Fibroblast of lung (primary cell): ENCODE results near the gene FAM217A. TPM values are rescaled to one million over a fixed set of nuclear protein-coding genes. Genes with fewer than 3 reads are reported as not detected.

Experiments
- DNase-seq, 2 donors: peaks; one replicate each; pipeline versions ENCODE4 v3.0.0 to v3.0.0-alpha.2; 2010; ENCODE audit warnings: low read depth in 2 of 2
- H2AFZ ChIP-seq: 2 replicates; pipeline ENCODE4 v1.5.1; 2012; ENCODE audit warnings: low read length, control low read depth, inconsistent platforms
- H3K27ac ChIP-seq: 2 replicates; pipeline ENCODE4 v1.5.1; 2011; ENCODE audit warnings: low read length, control low read depth; ENCODE audit not compliant: insufficient read depth
- H3K27me3 ChIP-seq: 2 replicates; pipeline ENCODE4 v1.5.1; 2011; ENCODE audit warnings: mild to moderate bottlenecking, low read length; ENCODE audit not compliant: control insufficient read depth, insufficient read depth
- H3K36me3 ChIP-seq: 2 replicates; pipeline ENCODE4 v1.5.1; 2011; ENCODE audit warnings: low read length; ENCODE audit not compliant: control insufficient read depth, insufficient read depth
- H3K4me1 ChIP-seq: 2 replicates; pipeline ENCODE4 v1.5.1; 2011; ENCODE audit warnings: low read length; ENCODE audit not compliant: control insufficient read depth, insufficient read depth; ENCODE audit errors: extremely low read depth
- H3K4me2 ChIP-seq: 2 replicates; pipeline ENCODE4 v1.5.1; 2011; ENCODE audit warnings: low read length, control low read depth; ENCODE audit not compliant: insufficient read depth; ENCODE audit errors: extremely low read depth
- H3K4me3 ChIP-seq, 4 experiments: fragments of 200-600 bp in 1 of 4; sonication (generic) in 1 of 4; replicated peaks in 1 of 4; 2 replicates each; pipeline ENCODE4 v1.5.1; 2011 to 2016; ENCODE audit warnings: low read length in 4 of 4, low read depth in 3 of 4, mild to moderate bottlenecking in 3 of 4, control low read depth in 2 of 4, inconsistent platforms in 1 of 4, mixed read lengths in 1 of 4; ENCODE audit not compliant: insufficient read depth in 1 of 4; ENCODE audit errors: control extremely low read depth in 1 of 4
- H3K79me2 ChIP-seq: 2 replicates; pipeline ENCODE4 v1.5.1; 2012; ENCODE audit warnings: mild to moderate bottlenecking, low read length, inconsistent platforms; ENCODE audit not compliant: control insufficient read depth, insufficient read depth
- H3K9ac ChIP-seq: 2 replicates; pipeline ENCODE4 v1.5.1; 2011; ENCODE audit warnings: mild to moderate bottlenecking, low read length, control low read depth; ENCODE audit not compliant: insufficient read depth
- H3K9me3 ChIP-seq: 2 replicates; pipeline ENCODE4 v1.5.1; 2012; ENCODE audit warnings: low read depth, low read length; ENCODE audit not compliant: control insufficient read depth, insufficient read depth
- H4K20me1 ChIP-seq: 2 replicates; pipeline ENCODE4 v1.5.1; 2011; ENCODE audit warnings: low read length; ENCODE audit not compliant: control insufficient read depth, insufficient read depth; ENCODE audit errors: extremely low read depth
- EZH2 ChIP-seq: IDR thresholded peaks from 2 replicates; pipeline ENCODE4 v1.5.1; 2012; ENCODE audit warnings: low read length, control low read depth, mild to moderate bottlenecking; ENCODE audit errors: missing control alignments
- polyA plus RNA-seq, 2 donors: library from polyadenylated mRNA; depleted of rRNA in 1 of 2; stranded (reverse) in 1 of 2; unstranded in 1 of 2; fragments of >200 nt; gene quantifications; 2 replicates each; pipeline ENCODE4 v1.2.1, GENCODE V29; 2011 to 2012; ENCODE audit warnings: missing spikeins in 1 of 2
- total RNA-seq: library from RNA; depleted of rRNA; stranded (reverse); fragments of >200 nt; gene quantifications from 2 replicates; pipeline ENCODE4 v1.2.1, GENCODE V29; 2014
- TF ChIP-seq, protein P1 (sequence below), 2 donors: IDR thresholded peaks in 1 of 2; conservative IDR thresholded peaks in 1 of 2; 1 replicate in 1 of 2; 2 replicates in 1 of 2; pipeline ENCODE4 v1.5.1; 2011 to 2012; ENCODE audit warnings: low read length in 2 of 2, control low read depth in 1 of 2, inconsistent platforms in 1 of 2, low read depth in 1 of 2, mild to moderate bottlenecking in 1 of 2

FAM217A gene
- total and polyA plus RNA-seq, 2 donors (not counting 1 experiment from before 2014, with no cell fraction given), result not detected

GRCh38 chr6:4041480-4041879, 37.5 kb downstream of the FAM217A start:
- Histone ChIP-seq H3K27me3 (no peaks in the 10 kb centered on the region), H3K9ac (no peak overlapping the region), H4K20me1 (no peaks in the 10 kb centered on the region), H3K4me3 (no peak overlapping the region), H3K4me2 (no peak overlapping the region), H3K27ac (no peak overlapping the region), H3K79me2 (peaks cover 19% of the 10 kb centered on the region), H3K9me3 (no peaks in the 10 kb centered on the region), H3K36me3 (peaks cover 13% of the 10 kb centered on the region), H2AFZ (no peak overlapping the region), H3K4me1 (peaks cover 2% of the 10 kb centered on the region)
- TF ChIP-seq, protein P1, sequence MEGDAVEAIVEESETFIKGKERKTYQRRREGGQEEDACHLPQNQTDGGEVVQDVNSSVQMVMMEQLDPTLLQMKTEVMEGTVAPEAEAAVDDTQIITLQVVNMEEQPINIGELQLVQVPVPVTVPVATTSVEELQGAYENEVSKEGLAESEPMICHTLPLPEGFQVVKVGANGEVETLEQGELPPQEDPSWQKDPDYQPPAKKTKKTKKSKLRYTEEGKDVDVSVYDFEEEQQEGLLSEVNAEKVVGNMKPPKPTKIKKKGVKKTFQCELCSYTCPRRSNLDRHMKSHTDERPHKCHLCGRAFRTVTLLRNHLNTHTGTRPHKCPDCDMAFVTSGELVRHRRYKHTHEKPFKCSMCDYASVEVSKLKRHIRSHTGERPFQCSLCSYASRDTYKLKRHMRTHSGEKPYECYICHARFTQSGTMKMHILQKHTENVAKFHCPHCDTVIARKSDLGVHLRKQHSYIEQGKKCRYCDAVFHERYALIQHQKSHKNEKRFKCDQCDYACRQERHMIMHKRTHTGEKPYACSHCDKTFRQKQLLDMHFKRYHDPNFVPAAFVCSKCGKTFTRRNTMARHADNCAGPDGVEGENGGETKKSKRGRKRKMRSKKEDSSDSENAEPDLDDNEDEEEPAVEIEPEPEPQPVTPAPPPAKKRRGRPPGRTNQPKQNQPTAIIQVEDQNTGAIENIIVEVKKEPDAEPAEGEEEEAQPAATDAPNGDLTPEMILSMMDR (conservative IDR thresholded peaks at IDR 0.05 in 1 of 2, IDR thresholded peaks at IDR 0.05 in 1 of 2; ENCODE audit: low read depth in 1 of 2, low read length in 2 of 2), result no peak
- TF ChIP-seq EZH2, result no peak
- no peak for DNase-seq

- no peak overlapping the region for H3K27ac ChIP-seq
- H3K9ac ChIP-seq, result no peak overlapping the region
- peaks cover 13% of the 10 kb centered on the region for H3K36me3 ChIP-seq
- DNase-seq, result no peak
- H3K79me2 ChIP-seq, result peaks cover 31% of the 10 kb centered on the region
- TF ChIP-seq, protein P1 (conservative IDR thresholded peaks at IDR 0.05 in 1 of 2, IDR thresholded peaks at IDR 0.05 in 1 of 2; ENCODE audit: low read depth in 1 of 2, low read length in 2 of 2), result no peak
- H3K4me1 ChIP-seq, result peaks cover 2% of the 10 kb centered on the region
- H3K4me2 ChIP-seq, result no peak overlapping the region
- H4K20me1 ChIP-seq, result no peaks in the 10 kb centered on the region
- H2AFZ ChIP-seq, result no peak overlapping the region
- no peaks in the 10 kb centered on the region for H3K9me3 ChIP-seq
- H3K4me3 ChIP-seq, result no peak overlapping the region
- H3K27me3 ChIP-seq, result no peaks in the 10 kb centered on the region
Measured at GRCh38 chr6:4039348-4039747, 39.6 kb downstream of the FAM217A start.

GRCh38 chr6:4036581-4036980, 42.4 kb downstream of the FAM217A start:
- peaks cover 2% of the 10 kb centered on the region for H3K4me1 ChIP-seq
- no peaks in the 10 kb centered on the region for H4K20me1 ChIP-seq
- no peak overlapping the region for H3K4me2 ChIP-seq
- no peak overlapping the region for H3K4me3 ChIP-seq
- no peak overlapping the region for H3K27ac ChIP-seq
- TF ChIP-seq EZH2, result no peak
- TF ChIP-seq, protein P1 (conservative IDR thresholded peaks at IDR 0.05 in 1 of 2, IDR thresholded peaks at IDR 0.05 in 1 of 2; ENCODE audit: low read depth in 1 of 2, low read length in 2 of 2), result no peak
- H3K36me3 ChIP-seq, result peaks cover 2% of the 10 kb centered on the region
- no peaks in the 10 kb centered on the region for H3K9me3 ChIP-seq
- DNase-seq, result no peak
- no peaks in the 10 kb centered on the region for H3K27me3 ChIP-seq
- no peak overlapping the region for H2AFZ ChIP-seq
- peaks cover 47% of the 10 kb centered on the region for H3K79me2 ChIP-seq
- no peak overlapping the region for H3K9ac ChIP-seq
